ENCODE measurements around the gene ZBTB34. TPM values are rescaled to one million over a fixed set of nuclear protein-coding genes. Genes with fewer than 3 reads are reported as not detected.

ZBTB34 gene
- total and polyA plus RNA-seq, 2 of the 4 experiments (the other 2 are of a cell fraction), result 2.7 to 3.1 TPM

DNA sequence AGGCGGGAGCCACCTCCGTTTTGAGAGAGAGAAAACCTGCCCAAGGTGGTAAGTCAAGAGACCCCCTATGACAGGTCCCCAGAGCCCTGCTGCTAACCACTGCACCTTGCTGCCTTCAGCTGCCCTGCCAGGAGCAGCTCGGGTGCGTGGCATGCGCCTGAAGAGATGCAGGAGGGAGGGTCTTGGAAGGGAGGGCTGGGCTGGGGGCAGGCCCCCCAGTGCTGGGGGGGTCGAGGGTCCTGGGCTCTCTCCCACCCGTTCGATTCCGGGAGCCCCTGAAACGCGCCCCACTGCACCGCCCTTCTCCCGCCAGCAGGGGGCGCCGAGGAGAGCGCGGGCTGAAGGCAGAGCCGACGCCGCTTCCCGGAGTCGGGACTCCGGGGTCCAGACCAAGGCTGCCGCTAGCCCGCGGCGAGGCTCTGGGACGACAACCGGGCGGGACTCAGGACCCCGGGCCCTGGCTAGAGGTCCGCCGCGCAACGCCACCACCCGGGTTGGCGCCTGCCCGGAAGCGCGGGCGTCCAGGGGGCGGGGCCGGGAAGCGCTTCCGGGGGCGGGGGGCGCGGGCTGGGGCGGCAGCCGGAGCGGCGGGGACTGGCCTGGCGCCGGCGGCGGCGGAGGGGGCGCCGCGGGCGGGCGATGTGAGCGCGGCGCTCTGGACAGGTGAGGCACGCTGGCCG, at the start of gene ZBTB34 (continued):
- TF ChIP-seq, protein P1, sequence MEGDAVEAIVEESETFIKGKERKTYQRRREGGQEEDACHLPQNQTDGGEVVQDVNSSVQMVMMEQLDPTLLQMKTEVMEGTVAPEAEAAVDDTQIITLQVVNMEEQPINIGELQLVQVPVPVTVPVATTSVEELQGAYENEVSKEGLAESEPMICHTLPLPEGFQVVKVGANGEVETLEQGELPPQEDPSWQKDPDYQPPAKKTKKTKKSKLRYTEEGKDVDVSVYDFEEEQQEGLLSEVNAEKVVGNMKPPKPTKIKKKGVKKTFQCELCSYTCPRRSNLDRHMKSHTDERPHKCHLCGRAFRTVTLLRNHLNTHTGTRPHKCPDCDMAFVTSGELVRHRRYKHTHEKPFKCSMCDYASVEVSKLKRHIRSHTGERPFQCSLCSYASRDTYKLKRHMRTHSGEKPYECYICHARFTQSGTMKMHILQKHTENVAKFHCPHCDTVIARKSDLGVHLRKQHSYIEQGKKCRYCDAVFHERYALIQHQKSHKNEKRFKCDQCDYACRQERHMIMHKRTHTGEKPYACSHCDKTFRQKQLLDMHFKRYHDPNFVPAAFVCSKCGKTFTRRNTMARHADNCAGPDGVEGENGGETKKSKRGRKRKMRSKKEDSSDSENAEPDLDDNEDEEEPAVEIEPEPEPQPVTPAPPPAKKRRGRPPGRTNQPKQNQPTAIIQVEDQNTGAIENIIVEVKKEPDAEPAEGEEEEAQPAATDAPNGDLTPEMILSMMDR (conservative IDR thresholded peaks at IDR 0.05; ENCODE audit: low read depth, low read length), result peak; percentile 84
- TF ChIP-seq RAD21 (IDR thresholded peaks at IDR 0.05; ENCODE audit: low read length), result peak; percentile 26; the same call in 1 of the 2 replicates
- no peak for TF ChIP-seq RFX5 (IDR thresholded peaks at IDR 0.05; ENCODE audit: low read depth, low read length)
- TF ChIP-seq RCOR1 (IDR thresholded peaks at IDR 0.05; ENCODE audit: insufficient replicate concordance, low read length), result no peak
- TF ChIP-seq MAZ (IDR thresholded peaks at IDR 0.05; ENCODE audit: borderline replicate concordance, low read depth, low read length), result peak; percentile 50; the same call in 1 of the 2 replicates
- TF ChIP-seq CHD1 (IDR thresholded peaks at IDR 0.05; ENCODE audit: low read depth, low read length), result no peak
